Activated CD4-positive, alpha-beta T cell treated with anti-CD3 and anti-CD28 coated beads for 36 hours (primary cell): ENCODE measurements around the gene BCL2L13. TPM values are rescaled to one million over a fixed set of nuclear protein-coding genes. Genes with fewer than 3 reads are reported as not detected.

ENCODE experiments used
- ATAC-seq: fragments of 200-7000 bp; cut with Tn5 transposase; one replicate; pipeline ENCODE4 v1.10.0; 2021; ENCODE audit warnings: mild to moderate bottlenecking, moderate library complexity
- CTCF ChIA-PET: fragments of 350-600 bp; sonication (Branson Sonifier 250); formaldehyde crosslinking; loops from one replicate; lab custom pipeline; 2021; ENCODE audit warnings: antibody characterized with exemption; lab: Charles Lee
- POLR2A ChIA-PET: fragments of 350-600 bp; sonication (Branson Sonifier 250); formaldehyde crosslinking; loops from one replicate; lab custom pipeline; 2021; ENCODE audit warnings: antibody characterized with exemption, inconsistent platforms; lab: Charles Lee
- DNase-seq: peaks from one replicate; pipeline ENCODE4 v3.0.0-alpha.2; 2020
- H3K27ac Mint-ChIP-seq: one replicate; pipeline ENCODE4 v1.8.0; 2021; ENCODE audit warnings: mixed read lengths
- H3K27me3 Mint-ChIP-seq: one replicate; pipeline ENCODE4 v1.8.0; 2021; ENCODE audit warnings: mixed read lengths
- H3K36me3 Mint-ChIP-seq: one replicate; pipeline ENCODE4 v1.8.0; 2021; ENCODE audit warnings: low read depth, mixed read lengths
- H3K4me1 Mint-ChIP-seq: one replicate; pipeline ENCODE4 v1.8.0; 2021; ENCODE audit warnings: mixed read lengths
- H3K4me3 Mint-ChIP-seq: one replicate; pipeline ENCODE4 v1.8.0; 2021; ENCODE audit warnings: mild to moderate bottlenecking, moderate library complexity, mixed read lengths
- H3K9me3 Mint-ChIP-seq: one replicate; pipeline ENCODE4 v1.8.0; 2021; ENCODE audit warnings: low read depth, mixed read lengths
- intact Hi-C, 2 experiments: fragments of 100-400 bp; cut with DNase I in 1 of 2; cut with micrococcal nuclease in 1 of 2; formaldehyde crosslinking; loops; one replicate each; pipeline versions ENCODE4 v1.14.2 to v1.15.1; 2022 to 2024; cut with DNase I, micrococcal nuclease
- total RNA-seq, 2 experiments: library from RNA; stranded (reverse); gene quantifications; one replicate each; pipeline ENCODE4 v1.2.3, GENCODE V29; 2021

BCL2L13 gene
- total RNA-seq: 10 to 100 TPM; 34.1 to 34.5 TPM

DNA sequence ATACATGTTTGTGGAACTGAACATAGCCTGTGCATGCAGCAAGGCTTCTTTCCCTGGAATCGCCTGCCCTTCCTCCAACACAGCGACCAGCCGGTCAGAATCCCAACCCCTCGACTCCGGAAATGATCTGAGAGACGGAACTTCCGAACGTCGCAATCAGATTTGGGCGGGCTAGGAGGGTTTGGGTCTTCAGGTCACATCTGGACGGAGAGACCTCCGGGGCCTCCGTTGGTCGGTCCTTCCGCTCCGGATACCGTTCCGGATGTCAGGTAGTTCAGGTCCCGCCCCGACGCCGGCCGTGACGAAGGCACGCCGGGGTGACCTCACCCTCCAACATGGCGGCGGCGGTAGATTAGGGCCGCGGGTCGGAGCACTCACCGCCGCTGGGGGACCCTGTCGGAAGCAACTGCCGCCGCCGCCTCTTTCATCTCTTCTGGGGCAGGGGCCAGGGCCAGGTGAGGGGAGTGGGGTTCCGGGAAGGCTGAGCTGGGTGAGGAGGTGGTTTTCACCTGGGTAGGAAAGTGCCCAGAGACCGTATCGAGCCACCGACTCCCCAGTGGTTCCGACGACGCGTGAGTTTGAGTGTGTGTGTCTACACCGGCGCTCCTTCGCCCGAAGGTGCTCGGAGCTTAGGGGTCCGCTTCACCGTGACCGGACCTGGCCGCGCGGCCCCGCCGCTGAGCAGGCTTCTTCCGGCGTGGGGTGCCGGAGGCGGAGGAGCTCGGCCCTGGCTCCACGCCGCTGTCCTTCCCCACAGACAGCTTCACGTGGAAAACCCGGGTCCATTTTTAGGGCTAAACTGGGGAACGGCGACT lies at the start of gene BCL2L13:
BCL2L13 (plus strand) TSS at position 326 of the 815 bp plus-strand sequence. CDS start 16,955 bp downstream, outside the sequence.
- Mint-ChIP-seq H3K27me3 (no peaks in the 10 kb centered on the region), H3K36me3 (peaks cover 20% of the 10 kb centered on the region), H3K9me3 (no peaks in the 10 kb centered on the region), H3K4me1 (peaks cover 24% of the 10 kb centered on the region), H3K27ac (peak within 1 kb of the TSS; percentile 95), H3K4me3 (peak within 1 kb of the TSS; percentile 88)
- CTCF ChIA-PET: interaction anchor here (0.7 to 1.7 kb wide), 4 partner anchors 9 to 473 kb away, joined by 3 to 4 read pairs (median 3); no protein-coding TSS in a partner anchor
- ATAC-seq (peak; percentile 96), DNase-seq (peak; percentile 94)
- POLR2A ChIA-PET: interaction anchor here (0.7 to 1.0 kb wide), 2 partner anchors 8 to 135 kb away, joined by 3 read pairs; no protein-coding TSS in a partner anchor
- intact Hi-C loops: loop anchor here (1.0 to 5.0 kb wide), 11 partner anchors 10 to 554 kb away; partner anchors contain the start of genes ATP6V1E1 (in 2 of the 2), PEX26 (in 2 of the 2), ADA2 (in 1 of the 2) and HDHD5 (in 1 of the 2)

DNA sequence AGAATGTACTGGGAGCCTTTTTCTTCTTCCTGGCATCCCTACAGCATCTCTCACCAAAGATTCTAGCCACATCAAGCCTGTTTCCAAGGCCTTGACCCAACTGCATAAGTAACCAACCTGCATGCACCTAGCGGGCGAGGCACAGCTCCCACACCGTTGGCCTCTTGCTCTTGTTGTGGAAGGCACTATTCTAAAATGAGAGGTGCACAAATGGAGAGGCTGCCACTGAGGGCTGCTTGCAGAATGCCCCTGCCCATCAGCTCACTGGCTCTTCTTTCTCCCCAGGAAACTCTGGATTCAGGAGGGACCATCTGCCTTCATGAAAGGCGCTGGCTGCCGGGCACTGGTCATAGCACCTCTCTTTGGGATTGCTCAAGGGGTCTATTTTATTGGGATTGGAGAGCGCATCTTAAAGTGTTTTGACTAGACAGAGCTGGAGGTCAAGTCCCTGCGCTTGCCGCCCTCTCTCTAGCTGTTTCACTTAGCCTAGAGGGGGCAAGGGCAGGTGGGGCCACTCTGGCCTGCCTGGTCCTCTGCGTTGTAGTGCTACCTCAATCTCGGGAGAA lies 48.7 kb upstream of the BCL2L13 start:
- no peak overlapping the region for H3K4me3 Mint-ChIP-seq
- no peak for ATAC-seq
- ChIA-PET POLR2A (no interaction called here), CTCF (interaction anchor here (0.7 kb wide), 1 partner anchor 35 kb away, joined by 3 read pairs; no protein-coding TSS in a partner anchor)
- no peaks in the 10 kb centered on the region for H3K9me3 Mint-ChIP-seq
- no peak overlapping the region for H3K27ac Mint-ChIP-seq
- intact Hi-C loops: no loop called here
- H3K4me1 Mint-ChIP-seq: no peaks in the 10 kb centered on the region
- peaks cover 27% of the 10 kb centered on the region for H3K36me3 Mint-ChIP-seq
- H3K27me3 Mint-ChIP-seq: no peaks in the 10 kb centered on the region
- DNase-seq: no peak

- peaks cover 30% of the 10 kb centered on the region for H3K36me3 Mint-ChIP-seq
- H3K9me3 Mint-ChIP-seq: no peaks in the 10 kb centered on the region
- ChIA-PET POLR2A (no interaction called here), CTCF (interaction anchor here (0.7 kb wide), 1 partner anchor 36 kb away, joined by 3 read pairs; no protein-coding TSS in a partner anchor)
- H3K27me3 Mint-ChIP-seq: no peaks in the 10 kb centered on the region
- no peak overlapping the region for H3K4me3 Mint-ChIP-seq
- ATAC-seq (no peak), DNase-seq (no peak)
- intact Hi-C loops: no loop called here
- H3K4me1 Mint-ChIP-seq: no peaks in the 10 kb centered on the region
- H3K27ac Mint-ChIP-seq: no peak overlapping the region
Observed at GRCh38 chr22:17590586-17590985, 48.0 kb upstream of the BCL2L13 start.

GRCh38 chr22:17592201-17592600 lies 46.4 kb upstream of the BCL2L13 start:
- POLR2A ChIA-PET: no interaction called here
- ATAC-seq (no peak), DNase-seq (no peak)
- CTCF ChIA-PET: interaction anchor here (0.8 kb wide), 1 partner anchor 9 kb away, joined by 4 read pairs; no protein-coding TSS in a partner anchor
- H3K36me3 Mint-ChIP-seq: peaks cover 40% of the 10 kb centered on the region
- H3K9me3 Mint-ChIP-seq: no peaks in the 10 kb centered on the region
- intact Hi-C loops: no loop called here
- H3K27ac Mint-ChIP-seq: no peak overlapping the region
- H3K4me3 Mint-ChIP-seq: no peak overlapping the region
- H3K4me1 Mint-ChIP-seq: no peaks in the 10 kb centered on the region
- H3K27me3 Mint-ChIP-seq: no peaks in the 10 kb centered on the region

- intact Hi-C loops: no loop called here
- Mint-ChIP-seq H3K9me3 (no peaks in the 10 kb centered on the region), H3K4me1 (no peaks in the 10 kb centered on the region), H3K27ac (no peak overlapping the region), H3K4me3 (no peak overlapping the region), H3K27me3 (no peaks in the 10 kb centered on the region), H3K36me3 (peaks cover 53% of the 10 kb centered on the region)
- ATAC-seq (no peak), DNase-seq (no peak)
- CTCF ChIA-PET: no interaction called here
- POLR2A ChIA-PET: no interaction called here
Observed at GRCh38 chr22:17596226-17596625, 42.3 kb upstream of the BCL2L13 start.

- Mint-ChIP-seq H3K27ac (peak overlapping the region; percentile 17), H3K9me3 (no peaks in the 10 kb centered on the region), H3K4me3 (no peak overlapping the region), H3K27me3 (no peaks in the 10 kb centered on the region), H3K4me1 (no peaks in the 10 kb centered on the region), H3K36me3 (peaks cover 48% of the 10 kb centered on the region)
- ChIA-PET CTCF (interaction anchor here (0.7 kb wide), 1 partner anchor 127 kb away, joined by 3 read pairs; no protein-coding TSS in a partner anchor), POLR2A (interaction anchor here (0.6 kb wide), 1 partner anchor 369 kb away, joined by 3 read pairs; no protein-coding TSS in a partner anchor)
- DNase-seq (no peak), ATAC-seq (peak; percentile 47)
- intact Hi-C loops: no loop called here
Observed at GRCh38 chr22:17597217-17597616, 41.3 kb upstream of the BCL2L13 start.

DNA sequence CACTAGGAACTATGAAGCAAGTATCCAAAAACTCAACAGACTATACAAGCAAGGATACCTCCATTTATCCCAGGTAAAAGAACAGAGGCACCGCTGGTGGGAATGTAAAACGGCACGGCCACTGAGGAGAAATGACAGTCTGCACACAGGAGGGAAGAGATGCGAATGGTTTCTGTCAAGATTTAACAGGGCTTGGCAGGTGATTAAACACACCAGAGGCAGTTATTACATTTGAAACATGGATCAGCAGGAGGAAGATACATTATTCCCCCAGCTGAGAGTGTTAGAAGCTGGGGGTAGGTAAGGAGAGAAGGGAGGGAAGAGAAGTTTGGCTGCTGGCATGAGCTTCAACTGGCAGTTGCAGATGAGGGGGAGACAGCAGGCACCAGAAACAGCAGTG lies 40.2 kb upstream of the BCL2L13 start:
- intact Hi-C loops: no loop called here
- Mint-ChIP-seq H3K27ac (no peak overlapping the region), H3K4me3 (no peak overlapping the region), H3K36me3 (peaks cover 40% of the 10 kb centered on the region), H3K9me3 (no peaks in the 10 kb centered on the region), H3K27me3 (no peaks in the 10 kb centered on the region), H3K4me1 (no peaks in the 10 kb centered on the region)
- ATAC-seq (no peak), DNase-seq (no peak)
- CTCF ChIA-PET: no interaction called here
- POLR2A ChIA-PET: no interaction called here

GRCh38 chr22:17601031-17601430 lies 37.5 kb upstream of the BCL2L13 start:
- H3K36me3 Mint-ChIP-seq: peaks cover 30% of the 10 kb centered on the region
- H3K9me3 Mint-ChIP-seq: no peaks in the 10 kb centered on the region
- no peaks in the 10 kb centered on the region for H3K4me1 Mint-ChIP-seq
- ATAC-seq (no peak), DNase-seq (no peak)
- intact Hi-C loops: no loop called here
- CTCF ChIA-PET: interaction anchor here (0.8 to 1.3 kb wide), 2 partner anchors 8 to 9 kb away, joined by 3 to 4 read pairs; no protein-coding TSS in a partner anchor
- H3K27me3 Mint-ChIP-seq: no peaks in the 10 kb centered on the region
- POLR2A ChIA-PET: interaction anchor here (0.5 kb wide), 1 partner anchor 12 kb away, joined by 4 read pairs; no protein-coding TSS in a partner anchor
- no peak overlapping the region for H3K4me3 Mint-ChIP-seq
- H3K27ac Mint-ChIP-seq: peak overlapping the region; percentile 5

DNA sequence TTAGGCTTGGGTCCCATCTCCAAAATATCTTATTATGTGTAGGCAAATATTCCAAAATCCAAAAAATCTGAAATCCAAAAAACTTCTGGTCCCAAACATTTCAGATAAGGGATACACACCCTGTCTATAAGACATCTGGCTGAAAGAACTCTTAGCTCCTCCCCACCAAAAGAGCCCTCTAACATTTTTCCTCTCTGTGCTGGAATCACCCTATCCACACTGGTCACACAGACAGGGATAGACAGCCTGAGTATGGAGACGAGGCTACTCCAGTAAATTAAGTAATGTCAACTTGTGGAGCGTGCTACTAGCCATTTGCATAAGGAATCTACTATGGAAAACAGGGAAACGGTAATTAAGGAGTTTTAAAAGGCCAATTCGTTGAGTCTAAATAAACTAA lies 34.9 kb upstream of the BCL2L13 start:
- CTCF ChIA-PET: no interaction called here
- Mint-ChIP-seq H3K9me3 (no peaks in the 10 kb centered on the region), H3K36me3 (peaks cover 10% of the 10 kb centered on the region), H3K4me1 (no peaks in the 10 kb centered on the region), H3K27me3 (no peaks in the 10 kb centered on the region), H3K27ac (no peak overlapping the region), H3K4me3 (no peak overlapping the region)
- DNase-seq (no peak), ATAC-seq (no peak)
- intact Hi-C loops: no loop called here
- POLR2A ChIA-PET: no interaction called here

GRCh38 chr22:17606496-17606895 lies 32.1 kb upstream of the BCL2L13 start:
- CTCF ChIA-PET: interaction anchor here (1.0 kb wide), 1 partner anchor 27 kb away, joined by 3 read pairs; no protein-coding TSS in a partner anchor
- DNase-seq: no peak
- Mint-ChIP-seq H3K4me1 (peaks cover 1% of the 10 kb centered on the region), H3K36me3 (peaks cover 8% of the 10 kb centered on the region), H3K27me3 (no peaks in the 10 kb centered on the region), H3K27ac (no peak overlapping the region), H3K9me3 (no peaks in the 10 kb centered on the region), H3K4me3 (no peak overlapping the region)
- intact Hi-C loops: no loop called here
- no peak for ATAC-seq
- POLR2A ChIA-PET: no interaction called here

DNA sequence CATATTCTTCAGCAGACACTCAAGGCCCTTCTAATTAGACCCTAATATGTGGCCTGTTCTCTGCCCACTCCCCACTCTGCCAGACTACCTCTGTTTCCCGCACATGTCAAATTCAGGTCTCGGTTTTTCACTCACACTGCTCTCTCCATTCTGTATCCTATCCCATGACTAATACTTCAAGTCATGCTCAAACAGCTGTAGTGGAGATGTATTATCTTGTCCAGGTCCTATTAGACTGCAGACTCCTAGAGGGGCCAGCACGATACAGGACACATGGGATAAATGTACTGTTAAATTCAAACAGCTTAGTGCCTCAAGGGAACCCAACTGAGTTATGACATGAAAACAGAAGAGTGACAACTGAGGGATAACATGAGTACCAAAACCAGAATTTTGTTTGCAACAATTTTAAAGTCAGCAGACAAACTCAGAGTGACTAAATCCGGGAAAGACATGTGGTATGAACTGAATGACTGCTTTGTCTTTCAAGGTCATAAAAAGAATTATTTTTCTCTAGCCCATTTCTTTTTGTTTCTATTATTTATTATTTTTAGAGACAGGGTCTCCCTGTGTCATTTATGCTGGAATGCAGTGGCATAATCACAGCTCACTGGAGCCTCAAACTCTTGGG lies 30.6 kb upstream of the BCL2L13 start:
- H3K27ac Mint-ChIP-seq: no peak overlapping the region
- intact Hi-C loops: no loop called here
- H3K9me3 Mint-ChIP-seq: no peaks in the 10 kb centered on the region
- ATAC-seq: no peak
- ChIA-PET CTCF (no interaction called here), POLR2A (interaction anchor here (0.6 kb wide), 1 partner anchor 19 kb away, joined by 4 read pairs; no protein-coding TSS in a partner anchor)
- H3K27me3 Mint-ChIP-seq: no peaks in the 10 kb centered on the region
- no peak overlapping the region for H3K4me3 Mint-ChIP-seq
- DNase-seq: no peak
- peaks cover 1% of the 10 kb centered on the region for H3K4me1 Mint-ChIP-seq
- H3K36me3 Mint-ChIP-seq: peaks cover 15% of the 10 kb centered on the region
